Keratinocyte (primary cell): ENCODE results near the gene OGDH. TPM values are rescaled to one million over a fixed set of nuclear protein-coding genes. Genes with fewer than 3 reads are reported as not detected.
A peak's percentile ranks its signal among the peaks of the same experiment; 100 is the strongest.

ENCODE experiments used
- DNase-seq: peaks from one replicate; pipeline ENCODE4 v3.0.0-alpha.2; 2011; ENCODE audit warnings: low read depth, missing footprints, low spot score
- FAIRE-seq: peaks from 2 replicates; lab custom pipeline; 2011; peaks lifted over from hg19 to GRCh38; lab: Jason Lieb, UNC
- H2AFZ ChIP-seq: 2 replicates; pipeline ENCODE4 v1.6.0; 2012; ENCODE audit warnings: low read length, control low read depth, inconsistent platforms; ENCODE audit not compliant: control insufficient read depth
- H3K27ac ChIP-seq: 2 replicates; pipeline ENCODE4 v1.5.1; 2011; ENCODE audit warnings: low read length; ENCODE audit not compliant: control insufficient read depth, insufficient read depth
- H3K27me3 ChIP-seq: 3 replicates; pipeline ENCODE4 v1.6.0; 2011; ENCODE audit warnings: low read length; ENCODE audit not compliant: control insufficient read depth, insufficient read depth; ENCODE audit errors: extremely low read depth
- H3K36me3 ChIP-seq, 2 experiments: 2 replicates in 1 of 2; 3 replicates in 1 of 2; pipeline ENCODE4 v1.5.1; 2011; ENCODE audit warnings: low read length in 2 of 2, mild to moderate bottlenecking in 1 of 2; ENCODE audit not compliant: control insufficient read depth in 2 of 2, insufficient read depth in 2 of 2; ENCODE audit errors: extremely low read depth in 1 of 2
- H3K4me1 ChIP-seq: 3 replicates; pipeline ENCODE4 v1.5.1; 2011; ENCODE audit warnings: low read length; ENCODE audit not compliant: control insufficient read depth, insufficient read depth; ENCODE audit errors: extremely low read depth
- H3K4me2 ChIP-seq: 3 replicates; pipeline ENCODE4 v1.6.0; 2011; ENCODE audit warnings: low read depth, low read length; ENCODE audit not compliant: control insufficient read depth, insufficient read depth; ENCODE audit errors: extremely low read depth
- H3K4me3 ChIP-seq, 3 experiments: fragments of 200-600 bp in 1 of 3; sonication (generic) in 1 of 3; 2 replicates in 2 of 3; 3 replicates in 1 of 3; pipeline ENCODE4 v1.5.1; 2011 to 2016; ENCODE audit warnings: low read length in 3 of 3, mild to moderate bottlenecking in 3 of 3, control low read depth in 2 of 3, inconsistent platforms in 1 of 3, low read depth in 1 of 3, mixed read lengths in 1 of 3, mixed run types in 1 of 3, moderate library complexity in 1 of 3; ENCODE audit not compliant: control insufficient read depth in 2 of 3, insufficient read depth in 2 of 3; ENCODE audit errors: extremely low read depth in 1 of 3
- H3K79me2 ChIP-seq: 2 replicates; pipeline ENCODE4 v1.6.0; 2012; ENCODE audit warnings: low read length; ENCODE audit not compliant: control insufficient read depth, insufficient read depth
- H3K9ac ChIP-seq: 3 replicates; pipeline ENCODE4 v1.6.0; 2011; ENCODE audit warnings: low read length; ENCODE audit not compliant: control insufficient read depth, insufficient read depth; ENCODE audit errors: extremely low read depth
- H3K9me1 ChIP-seq: 3 replicates; pipeline ENCODE4 v1.6.0; 2011; ENCODE audit warnings: low read length; ENCODE audit not compliant: control insufficient read depth, insufficient read depth; ENCODE audit errors: extremely low read depth
- H3K9me3 ChIP-seq: 2 replicates; pipeline ENCODE4 v1.5.1; 2012; ENCODE audit warnings: low read depth, low read length; ENCODE audit not compliant: control insufficient read depth
- H4K20me1 ChIP-seq: 3 replicates; pipeline ENCODE4 v1.6.0; 2011; ENCODE audit warnings: low read length; ENCODE audit not compliant: control insufficient read depth, insufficient read depth; ENCODE audit errors: extremely low read depth
- EZH2 ChIP-seq: IDR thresholded peaks from one replicate; pipeline ENCODE4 v1.6.1; 2012; ENCODE audit warnings: inconsistent platforms, mild to moderate bottlenecking, low read length, moderate library complexity
- dilution Hi-C: fragments of 300-500 bp; cut with MboI; formaldehyde crosslinking; loops from one replicate; pipeline ENCODE4 v1.7.0; 2020; ENCODE audit warnings: low sequenced_read_pairs; ENCODE audit not compliant: extremely low pct_ligation_motif_present
- polyA plus RNA-seq, 5 experiments: library from polyadenylated mRNA; depleted of rRNA in 3 of 5; stranded (reverse) in 3 of 5; stranded (forward) in 1 of 5; unstranded in 1 of 5; fragments of >200 nt; gene quantifications; 1 replicate in 1 of 5; 2 replicates in 3 of 5; 3 replicates in 1 of 5; pipeline versions ENCODE4 v1.2.1 to v1.2.3, GENCODE V29; 2011 to 2012; ENCODE audit warnings: missing spikeins in 2 of 5, low read depth in 1 of 5, low replicate concordance in 1 of 5
- TF ChIP-seq, protein P1 (sequence below), 3 experiments: IDR thresholded peaks in 1 of 3; conservative IDR thresholded peaks in 1 of 3; optimal IDR thresholded peaks in 1 of 3; 2 replicates in 2 of 3; 3 replicates in 1 of 3; pipeline versions ENCODE3 to v1.5.1; 2011; ENCODE audit warnings: low read length in 3 of 3, mild to moderate bottlenecking in 3 of 3, moderate library complexity in 2 of 3, control low read depth in 1 of 3, inconsistent platforms in 1 of 3; ENCODE audit not compliant: insufficient read depth in 2 of 3; ENCODE audit errors: extremely low read depth in 1 of 3

The OGDH gene
- polyA plus RNA-seq, 1 donor (not counting 4 experiments of a cell fraction or from before 2014, with no cell fraction given), result 46.4 TPM

DNA sequence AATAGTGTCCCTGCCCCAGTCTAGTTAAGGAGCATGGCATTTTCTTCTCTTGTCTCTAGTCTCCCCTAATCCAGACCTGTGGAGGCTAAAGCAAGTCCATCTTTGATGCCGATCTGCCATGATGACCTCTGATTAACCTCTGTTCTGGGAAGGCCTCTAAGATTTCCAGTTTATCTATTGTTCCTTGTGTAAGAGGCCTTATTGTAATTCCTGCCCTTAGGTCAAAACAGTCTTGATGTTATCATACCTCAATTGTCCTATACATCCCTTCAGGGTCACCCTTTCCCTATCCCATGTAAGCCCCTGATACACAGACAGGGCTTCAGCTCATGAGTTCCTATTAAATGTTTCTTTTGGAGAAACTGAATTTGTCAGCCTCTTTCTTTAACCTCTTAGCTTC, 137.3 kb downstream of the OGDH start:
- dilution Hi-C loops, result no loop called here
- Histone ChIP-seq H3K36me3 (no peaks in the 10 kb centered on the region), H3K27me3 (no peaks in the 10 kb centered on the region), H3K4me1 (peaks cover 23% of the 10 kb centered on the region), H4K20me1 (no peaks in the 10 kb centered on the region), H3K79me2 (no peaks in the 10 kb centered on the region), H3K4me3 (no peak overlapping the region), H3K27ac (peak overlapping the region; percentile 50), H2AFZ (peak overlapping the region; percentile 25), H3K9me1 (no peaks in the 10 kb centered on the region), H3K9ac (no peak overlapping the region), H3K9me3 (no peaks in the 10 kb centered on the region), H3K4me2 (peak overlapping the region; percentile 2)
- DNase-seq, result no peak
- FAIRE-seq, result no peak
- no peak for TF ChIP-seq EZH2
- TF ChIP-seq, protein P1, sequence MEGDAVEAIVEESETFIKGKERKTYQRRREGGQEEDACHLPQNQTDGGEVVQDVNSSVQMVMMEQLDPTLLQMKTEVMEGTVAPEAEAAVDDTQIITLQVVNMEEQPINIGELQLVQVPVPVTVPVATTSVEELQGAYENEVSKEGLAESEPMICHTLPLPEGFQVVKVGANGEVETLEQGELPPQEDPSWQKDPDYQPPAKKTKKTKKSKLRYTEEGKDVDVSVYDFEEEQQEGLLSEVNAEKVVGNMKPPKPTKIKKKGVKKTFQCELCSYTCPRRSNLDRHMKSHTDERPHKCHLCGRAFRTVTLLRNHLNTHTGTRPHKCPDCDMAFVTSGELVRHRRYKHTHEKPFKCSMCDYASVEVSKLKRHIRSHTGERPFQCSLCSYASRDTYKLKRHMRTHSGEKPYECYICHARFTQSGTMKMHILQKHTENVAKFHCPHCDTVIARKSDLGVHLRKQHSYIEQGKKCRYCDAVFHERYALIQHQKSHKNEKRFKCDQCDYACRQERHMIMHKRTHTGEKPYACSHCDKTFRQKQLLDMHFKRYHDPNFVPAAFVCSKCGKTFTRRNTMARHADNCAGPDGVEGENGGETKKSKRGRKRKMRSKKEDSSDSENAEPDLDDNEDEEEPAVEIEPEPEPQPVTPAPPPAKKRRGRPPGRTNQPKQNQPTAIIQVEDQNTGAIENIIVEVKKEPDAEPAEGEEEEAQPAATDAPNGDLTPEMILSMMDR (optimal IDR thresholded peaks at IDR 0.05 in 1 of 3, IDR thresholded peaks at IDR 0.05 in 1 of 3, conservative IDR thresholded peaks at IDR 0.05 in 1 of 3; ENCODE audit: extremely low read depth in 1 of 3, insufficient read depth in 2 of 3, low read length in 3 of 3), result no peak

GRCh38 chr7:44748045-44748947, 141.9 kb downstream of the OGDH start, which contains the start of gene ZMIZ2:
TSS of gene ZMIZ2 (plus strand) at chr7:44748847. CDS start at chr7:44756250, 7,403 bp downstream.
- peaks cover 3% of the 10 kb centered on the region for H4K20me1 ChIP-seq
- peaks cover 27% of the 10 kb centered on the region for H3K79me2 ChIP-seq
- peaks cover 4% of the 10 kb centered on the region for H3K9me1 ChIP-seq
- peak within 1 kb of the TSS; percentile 84 for H3K27ac ChIP-seq
- DNase-seq (no peak), FAIRE-seq (no peak)
- H2AFZ ChIP-seq, result peak within 1 kb of the TSS; percentile 87
- H3K36me3 ChIP-seq, result peaks cover 0 to 11% of the 10 kb centered on the region in 2 experiments
- H3K4me3 ChIP-seq, result peak within 1 kb of the TSS; percentile 67 to 89 (median 76)
- no peaks in the 10 kb centered on the region for H3K9me3 ChIP-seq
- peaks cover 36% of the 10 kb centered on the region for H3K4me1 ChIP-seq
- H3K9ac ChIP-seq, result peak within 1 kb of the TSS; percentile 79
- H3K4me2 ChIP-seq, result peak within 1 kb of the TSS; percentile 90
- no peaks in the 10 kb centered on the region for H3K27me3 ChIP-seq
- no peak for TF ChIP-seq EZH2
- TF ChIP-seq, protein P1 (optimal IDR thresholded peaks at IDR 0.05 in 1 of 3, IDR thresholded peaks at IDR 0.05 in 1 of 3, conservative IDR thresholded peaks at IDR 0.05 in 1 of 3; ENCODE audit: extremely low read depth in 1 of 3, insufficient read depth in 2 of 3, low read length in 3 of 3), result no peak
- dilution Hi-C loops, result no loop called here
